ENCODE data around the gene TMEM120A. TPM values are rescaled to one million over a fixed set of nuclear protein-coding genes. Genes with fewer than 3 reads are reported as not detected.

The TMEM120A gene
- polyA plus RNA-seq, 4 donors, result 54.7 to 63.6 (median 57.4) TPM

- no peak for DNase-seq (ENCODE audit: low read depth in 4 of 4, low spot score in 2 of 4)
Measured at GRCh38 chr7:75962607-75963380, 31.6 kb downstream of the TMEM120A start.

GRCh38 chr7:75961218-75961617 lies 33.2 kb downstream of the TMEM120A start:
- DNase-seq (ENCODE audit: low read depth in 4 of 4, low spot score in 2 of 4), result no peak

- no peak for DNase-seq (ENCODE audit: low read depth in 4 of 4, low spot score in 2 of 4)
Measured at GRCh38 chr7:75960372-75960771, 34.0 kb downstream of the TMEM120A start.

- DNase-seq (ENCODE audit: low read depth in 4 of 4, low spot score in 2 of 4), result no peak
Measured at GRCh38 chr7:75958802-75959543, 35.4 kb downstream of the TMEM120A start.

GRCh38 chr7:75957021-75957736 lies 37.2 kb downstream of the TMEM120A start:
- no peak for DNase-seq (ENCODE audit: low read depth in 4 of 4, low spot score in 2 of 4)

- DNase-seq (ENCODE audit: low read depth in 4 of 4, low spot score in 2 of 4), result no peak
Measured at GRCh38 chr7:75955331-75955955, 39.0 kb downstream of the TMEM120A start.

GRCh38 chr7:75953931-75954330 lies 40.5 kb downstream of the TMEM120A start:
- no peak for DNase-seq (ENCODE audit: low read depth in 4 of 4, low spot score in 2 of 4)

- DNase-seq (ENCODE audit: low read depth in 4 of 4, low spot score in 2 of 4), result no peak
Measured at GRCh38 chr7:75953431-75953830, 41.0 kb downstream of the TMEM120A start.

- DNase-seq (ENCODE audit: low read depth in 4 of 4, low spot score in 2 of 4), result no peak
Measured at GRCh38 chr7:75951506-75951905, 42.9 kb downstream of the TMEM120A start.

GRCh38 chr7:75950111-75950681 lies 44.2 kb downstream of the TMEM120A start:
- no peak for DNase-seq (ENCODE audit: low read depth in 4 of 4, low spot score in 2 of 4)

- DNase-seq (ENCODE audit: low read depth in 4 of 4, low spot score in 2 of 4), result no peak
Measured at GRCh38 chr7:75948179-75948578, 46.2 kb downstream of the TMEM120A start.

GRCh38 chr7:75946207-75946855 lies 48.1 kb downstream of the TMEM120A start:
- no peak for DNase-seq (ENCODE audit: low read depth in 4 of 4, low spot score in 2 of 4)

- DNase-seq (ENCODE audit: low read depth in 4 of 4, low spot score in 2 of 4), result no peak
Measured at GRCh38 chr7:75945297-75946168, 48.9 kb downstream of the TMEM120A start.

GRCh38 chr7:75944507-75944906 lies 49.9 kb downstream of the TMEM120A start:
- no peak for DNase-seq (ENCODE audit: low read depth in 4 of 4, low spot score in 2 of 4)

- no peak for DNase-seq (ENCODE audit: low read depth in 4 of 4, low spot score in 2 of 4)
Measured at GRCh38 chr7:75943864-75944263, 50.5 kb downstream of the TMEM120A start.

GRCh38 chr7:75938921-75939320 lies 55.5 kb downstream of the TMEM120A start:
- no peak for DNase-seq (ENCODE audit: low read depth in 4 of 4, low spot score in 2 of 4)

GRCh38 chr7:75937958-75938786 lies 56.2 kb downstream of the TMEM120A start:
- no peak for DNase-seq (ENCODE audit: low read depth in 4 of 4, low spot score in 2 of 4)
